SK-N-SH treated with all-trans-retinoic acid at 6 μM for 48 hours (cell line): Measurements from ENCODE around the gene CD96.

Experiments used
- ARNTL ChIP-seq: fragments of 450-650 bp; formaldehyde crosslinking; IDR thresholded peaks from 2 replicates; pipeline ENCODE4 v1.5.0; 2020; ENCODE audit warnings: low read depth, mild to moderate bottlenecking, moderate library complexity, borderline replicate concordance
- BACH2 ChIP-seq: fragments of 250-450 bp; sonication (Bioruptor Pico); IDR thresholded peaks from 2 replicates; pipeline ENCODE4 v1.9.0; 2021; ENCODE audit warnings: mild to moderate bottlenecking, borderline replicate concordance
- CREB5 ChIP-seq: fragments of 250-450 bp; sonication (Bioruptor Pico); IDR thresholded peaks from 2 replicates; pipeline ENCODE4 v1.5.1; 2020; ENCODE audit warnings: low read depth, mild to moderate bottlenecking, moderate library complexity
- OSR1 ChIP-seq: fragments of 250-450 bp; sonication (Bioruptor Pico); IDR thresholded peaks from 2 replicates; pipeline ENCODE4 v1.8.0; 2022; ENCODE audit warnings: moderate library complexity, mild to moderate bottlenecking, inconsistent platforms
- PATZ1 ChIP-seq: fragments of 250-450 bp; sonication (Bioruptor Pico); IDR thresholded peaks from 2 replicates; pipeline ENCODE4 v1.8.0; 2020; ENCODE audit warnings: mild to moderate bottlenecking, moderate library complexity, borderline replicate concordance
- PPARA ChIP-seq: fragments of 250-450 bp; sonication (Bioruptor Pico); IDR thresholded peaks from 2 replicates; pipeline ENCODE4 v1.5.0; 2020; ENCODE audit warnings: mild to moderate bottlenecking, borderline replicate concordance
- RARB ChIP-seq: fragments of 250-450 bp; sonication (Bioruptor Pico); IDR thresholded peaks from 2 replicates; pipeline ENCODE4 v1.8.0; 2021; ENCODE audit warnings: mild to moderate bottlenecking, moderate library complexity
- SNAI2 ChIP-seq: fragments of 250-450 bp; sonication (Bioruptor Pico); IDR thresholded peaks from 2 replicates; pipeline ENCODE4 v1.5.0; 2020; ENCODE audit warnings: mild to moderate bottlenecking, moderate library complexity
- TCF4 ChIP-seq: fragments of 250-450 bp; sonication (Bioruptor Pico); IDR thresholded peaks from 2 replicates; pipeline ENCODE4 v1.8.0; 2021; ENCODE audit warnings: mild to moderate bottlenecking, moderate library complexity, borderline replicate concordance
- ZC3H10 ChIP-seq: fragments of 250-450 bp; sonication (Bioruptor Pico); IDR thresholded peaks from 2 replicates; pipeline ENCODE4 v1.5.1; 2021; ENCODE audit warnings: mild to moderate bottlenecking, moderate library complexity
- ZFP3 ChIP-seq: fragments of 250-450 bp; sonication (Bioruptor Pico); IDR thresholded peaks from 2 replicates; pipeline ENCODE4 v1.5.0; 2020; ENCODE audit warnings: mild to moderate bottlenecking, moderate library complexity
- ZFP30 ChIP-seq: fragments of 450-650 bp; formaldehyde crosslinking; IDR thresholded peaks from 2 replicates; pipeline ENCODE4 v1.5.0; 2022; ENCODE audit warnings: mild to moderate bottlenecking, moderate library complexity
- ZNF565 ChIP-seq: fragments of 450-650 bp; formaldehyde crosslinking; conservative IDR thresholded peaks from 2 replicates; pipeline ENCODE4 v1.5.0; 2020; ENCODE audit warnings: low read depth, mild to moderate bottlenecking, moderate library complexity
- TF ChIP-seq, protein P1 (sequence below): fragments of 250-450 bp; sonication (Bioruptor Pico); IDR thresholded peaks from 2 replicates; pipeline ENCODE4 v1.5.1; 2021; ENCODE audit warnings: mild to moderate bottlenecking, moderate library complexity

GRCh38 chr3:111592936-111593335 lies 50.9 kb downstream of the CD96 start:
- no peak for TF ChIP-seq ZFP3 (CRISPR knock-in tag)
- no peak for TF ChIP-seq OSR1 (CRISPR knock-in tag)
- TF ChIP-seq TCF4 (CRISPR knock-in tag), result no peak
- no peak for TF ChIP-seq ZNF565 (CRISPR knock-in tag)
- no peak for TF ChIP-seq ZC3H10
- TF ChIP-seq PATZ1 (CRISPR knock-in tag), result no peak
- TF ChIP-seq CREB5 (CRISPR knock-in tag), result no peak
- no peak for TF ChIP-seq ZFP30 (CRISPR knock-in tag)
- TF ChIP-seq, protein P1, sequence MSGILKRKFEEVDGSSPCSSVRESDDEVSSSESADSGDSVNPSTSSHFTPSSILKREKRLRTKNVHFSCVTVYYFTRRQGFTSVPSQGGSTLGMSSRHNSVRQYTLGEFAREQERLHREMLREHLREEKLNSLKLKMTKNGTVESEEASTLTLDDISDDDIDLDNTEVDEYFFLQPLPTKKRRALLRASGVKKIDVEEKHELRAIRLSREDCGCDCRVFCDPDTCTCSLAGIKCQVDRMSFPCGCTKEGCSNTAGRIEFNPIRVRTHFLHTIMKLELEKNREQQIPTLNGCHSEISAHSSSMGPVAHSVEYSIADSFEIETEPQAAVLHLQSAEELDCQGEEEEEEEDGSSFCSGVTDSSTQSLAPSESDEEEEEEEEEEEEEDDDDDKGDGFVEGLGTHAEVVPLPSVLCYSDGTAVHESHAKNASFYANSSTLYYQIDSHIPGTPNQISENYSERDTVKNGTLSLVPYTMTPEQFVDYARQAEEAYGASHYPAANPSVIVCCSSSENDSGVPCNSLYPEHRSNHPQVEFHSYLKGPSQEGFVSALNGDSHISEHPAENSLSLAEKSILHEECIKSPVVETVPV, result no peak
- TF ChIP-seq SNAI2, result no peak
- no peak for TF ChIP-seq PPARA (CRISPR knock-in tag)
- no peak for TF ChIP-seq BACH2 (CRISPR knock-in tag)
- TF ChIP-seq ARNTL (CRISPR knock-in tag), result no peak
- TF ChIP-seq RARB (CRISPR knock-in tag), result no peak
